ENCODE data around the gene CLDN6.

CLDN6 gene

DNA sequence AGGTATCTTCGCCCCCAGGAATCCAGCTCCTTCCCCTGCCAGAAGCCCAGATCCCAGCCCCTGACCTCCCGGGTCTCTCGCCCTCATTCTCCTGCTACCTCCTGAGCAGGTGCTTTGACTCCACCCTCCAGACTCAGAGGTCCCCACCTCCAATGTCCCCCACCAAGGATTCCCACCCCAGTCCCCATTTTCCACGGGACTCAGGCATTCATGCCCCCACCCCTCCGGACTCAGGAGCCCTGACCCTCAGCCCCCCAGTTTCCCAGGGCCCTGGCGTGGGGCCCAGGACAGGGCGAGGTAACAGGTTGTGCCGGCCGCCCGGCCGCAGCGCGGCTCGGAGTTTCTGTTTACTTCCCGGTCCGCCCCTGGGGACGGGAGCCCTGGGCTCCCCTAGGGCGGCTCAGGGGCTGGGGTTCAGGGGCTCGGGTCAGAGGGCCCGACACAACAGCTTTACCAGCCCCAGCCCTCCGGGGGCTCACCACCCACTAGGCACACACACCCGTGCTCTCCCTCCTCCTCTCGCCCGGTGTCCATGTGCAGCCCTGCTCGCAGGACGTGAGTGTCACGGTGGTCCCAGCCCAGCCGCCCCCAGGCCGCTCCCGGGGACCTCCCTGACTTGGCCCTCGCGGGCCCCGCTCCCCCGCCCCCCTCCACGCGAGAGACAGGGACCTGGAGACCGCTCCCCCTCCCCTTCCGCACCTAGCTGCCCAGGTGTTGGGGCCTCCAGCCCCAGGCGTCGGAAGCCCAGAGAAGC lies 18.2 kb upstream of the CLDN6 start:
- TF ChIP-seq, protein P1, sequence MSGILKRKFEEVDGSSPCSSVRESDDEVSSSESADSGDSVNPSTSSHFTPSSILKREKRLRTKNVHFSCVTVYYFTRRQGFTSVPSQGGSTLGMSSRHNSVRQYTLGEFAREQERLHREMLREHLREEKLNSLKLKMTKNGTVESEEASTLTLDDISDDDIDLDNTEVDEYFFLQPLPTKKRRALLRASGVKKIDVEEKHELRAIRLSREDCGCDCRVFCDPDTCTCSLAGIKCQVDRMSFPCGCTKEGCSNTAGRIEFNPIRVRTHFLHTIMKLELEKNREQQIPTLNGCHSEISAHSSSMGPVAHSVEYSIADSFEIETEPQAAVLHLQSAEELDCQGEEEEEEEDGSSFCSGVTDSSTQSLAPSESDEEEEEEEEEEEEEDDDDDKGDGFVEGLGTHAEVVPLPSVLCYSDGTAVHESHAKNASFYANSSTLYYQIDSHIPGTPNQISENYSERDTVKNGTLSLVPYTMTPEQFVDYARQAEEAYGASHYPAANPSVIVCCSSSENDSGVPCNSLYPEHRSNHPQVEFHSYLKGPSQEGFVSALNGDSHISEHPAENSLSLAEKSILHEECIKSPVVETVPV (CRISPR knock-in tag; IDR thresholded peaks at IDR 0.05), result no peak
- no peak for TF ChIP-seq ESRRG (CRISPR knock-in tag; IDR thresholded peaks at IDR 0.05)
- no peak for TF ChIP-seq RARB (CRISPR knock-in tag; IDR thresholded peaks at IDR 0.05)
- TF ChIP-seq ARNTL (CRISPR knock-in tag; IDR thresholded peaks at IDR 0.05; ENCODE audit: borderline replicate concordance, low read depth), result no peak
- TF ChIP-seq, protein P2, sequence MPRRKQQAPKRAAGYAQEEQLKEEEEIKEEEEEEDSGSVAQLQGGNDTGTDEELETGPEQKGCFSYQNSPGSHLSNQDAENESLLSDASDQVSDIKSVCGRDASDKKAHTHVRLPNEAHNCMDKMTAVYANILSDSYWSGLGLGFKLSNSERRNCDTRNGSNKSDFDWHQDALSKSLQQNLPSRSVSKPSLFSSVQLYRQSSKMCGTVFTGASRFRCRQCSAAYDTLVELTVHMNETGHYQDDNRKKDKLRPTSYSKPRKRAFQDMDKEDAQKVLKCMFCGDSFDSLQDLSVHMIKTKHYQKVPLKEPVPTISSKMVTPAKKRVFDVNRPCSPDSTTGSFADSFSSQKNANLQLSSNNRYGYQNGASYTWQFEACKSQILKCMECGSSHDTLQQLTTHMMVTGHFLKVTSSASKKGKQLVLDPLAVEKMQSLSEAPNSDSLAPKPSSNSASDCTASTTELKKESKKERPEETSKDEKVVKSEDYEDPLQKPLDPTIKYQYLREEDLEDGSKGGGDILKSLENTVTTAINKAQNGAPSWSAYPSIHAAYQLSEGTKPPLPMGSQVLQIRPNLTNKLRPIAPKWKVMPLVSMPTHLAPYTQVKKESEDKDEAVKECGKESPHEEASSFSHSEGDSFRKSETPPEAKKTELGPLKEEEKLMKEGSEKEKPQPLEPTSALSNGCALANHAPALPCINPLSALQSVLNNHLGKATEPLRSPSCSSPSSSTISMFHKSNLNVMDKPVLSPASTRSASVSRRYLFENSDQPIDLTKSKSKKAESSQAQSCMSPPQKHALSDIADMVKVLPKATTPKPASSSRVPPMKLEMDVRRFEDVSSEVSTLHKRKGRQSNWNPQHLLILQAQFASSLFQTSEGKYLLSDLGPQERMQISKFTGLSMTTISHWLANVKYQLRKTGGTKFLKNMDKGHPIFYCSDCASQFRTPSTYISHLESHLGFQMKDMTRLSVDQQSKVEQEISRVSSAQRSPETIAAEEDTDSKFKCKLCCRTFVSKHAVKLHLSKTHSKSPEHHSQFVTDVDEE (CRISPR knock-in tag; IDR thresholded peaks at IDR 0.05), result no peak
- TF ChIP-seq ZNF70 (CRISPR knock-in tag; IDR thresholded peaks at IDR 0.05), result no peak
- no peak for TF ChIP-seq ZFP30 (CRISPR knock-in tag; IDR thresholded peaks at IDR 0.05)
- no peak for TF ChIP-seq GLIS3 (CRISPR knock-in tag; IDR thresholded peaks at IDR 0.05)
- TF ChIP-seq CSDC2 (CRISPR knock-in tag; IDR thresholded peaks at IDR 0.05), result no peak
- no peak for TF ChIP-seq ZNF8 (CRISPR knock-in tag; IDR thresholded peaks at IDR 0.05)
- no peak for TF ChIP-seq TOX (CRISPR knock-in tag; IDR thresholded peaks at IDR 0.05; ENCODE audit: borderline replicate concordance)
- TF ChIP-seq, protein P3, sequence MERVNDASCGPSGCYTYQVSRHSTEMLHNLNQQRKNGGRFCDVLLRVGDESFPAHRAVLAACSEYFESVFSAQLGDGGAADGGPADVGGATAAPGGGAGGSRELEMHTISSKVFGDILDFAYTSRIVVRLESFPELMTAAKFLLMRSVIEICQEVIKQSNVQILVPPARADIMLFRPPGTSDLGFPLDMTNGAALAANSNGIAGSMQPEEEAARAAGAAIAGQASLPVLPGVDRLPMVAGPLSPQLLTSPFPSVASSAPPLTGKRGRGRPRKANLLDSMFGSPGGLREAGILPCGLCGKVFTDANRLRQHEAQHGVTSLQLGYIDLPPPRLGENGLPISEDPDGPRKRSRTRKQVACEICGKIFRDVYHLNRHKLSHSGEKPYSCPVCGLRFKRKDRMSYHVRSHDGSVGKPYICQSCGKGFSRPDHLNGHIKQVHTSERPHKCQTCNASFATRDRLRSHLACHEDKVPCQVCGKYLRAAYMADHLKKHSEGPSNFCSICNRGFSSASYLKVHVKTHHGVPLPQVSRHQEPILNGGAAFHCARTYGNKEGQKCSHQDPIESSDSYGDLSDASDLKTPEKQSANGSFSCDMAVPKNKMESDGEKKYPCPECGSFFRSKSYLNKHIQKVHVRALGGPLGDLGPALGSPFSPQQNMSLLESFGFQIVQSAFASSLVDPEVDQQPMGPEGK (CRISPR knock-in tag; IDR thresholded peaks at IDR 0.05; ENCODE audit: borderline replicate concordance), result no peak
- ATAC-seq, result peak; percentile 4; the same call in 1 of the 3 replicates

- TF ChIP-seq TCF4 (CRISPR knock-in tag; IDR thresholded peaks at IDR 0.05; ENCODE audit: borderline replicate concordance) (no peak), ZFP30 (CRISPR knock-in tag; IDR thresholded peaks at IDR 0.05) (no peak), GLIS3 (CRISPR knock-in tag; IDR thresholded peaks at IDR 0.05) (no peak), OSR1 (CRISPR knock-in tag; IDR thresholded peaks at IDR 0.05) (no peak), BACH2 (CRISPR knock-in tag; IDR thresholded peaks at IDR 0.05; ENCODE audit: borderline replicate concordance) (no peak), ESRRG (CRISPR knock-in tag; IDR thresholded peaks at IDR 0.05) (no peak), ZC3H10 (CRISPR knock-in tag; IDR thresholded peaks at IDR 0.05) (no peak)
- ATAC-seq, result no peak
Observed at GRCh38 chr16:3035289-3035971, 17.4 kb upstream of the CLDN6 start.

- TF ChIP-seq CSDC2 (CRISPR knock-in tag; IDR thresholded peaks at IDR 0.05) (no peak), RARB (CRISPR knock-in tag; IDR thresholded peaks at IDR 0.05) (no peak), ZFP3 (CRISPR knock-in tag; IDR thresholded peaks at IDR 0.05) (no peak), SNAI2 (CRISPR knock-in tag; IDR thresholded peaks at IDR 0.05) (no peak), GLIS3 (CRISPR knock-in tag; IDR thresholded peaks at IDR 0.05) (no peak), ZNF8 (CRISPR knock-in tag; IDR thresholded peaks at IDR 0.05) (no peak), BACH2 (CRISPR knock-in tag; IDR thresholded peaks at IDR 0.05; ENCODE audit: borderline replicate concordance) (no peak), CREB5 (CRISPR knock-in tag; IDR thresholded peaks at IDR 0.05; ENCODE audit: low read depth) (no peak), PPARA (CRISPR knock-in tag; IDR thresholded peaks at IDR 0.05; ENCODE audit: borderline replicate concordance) (no peak), TOX (CRISPR knock-in tag; IDR thresholded peaks at IDR 0.05; ENCODE audit: borderline replicate concordance) (no peak), ISL1 (CRISPR knock-in tag; IDR thresholded peaks at IDR 0.05) (no peak), ZNF70 (CRISPR knock-in tag; IDR thresholded peaks at IDR 0.05) (no peak), ZC3H10 (CRISPR knock-in tag; IDR thresholded peaks at IDR 0.05) (no peak)
- TF ChIP-seq, protein P2 (CRISPR knock-in tag; IDR thresholded peaks at IDR 0.05), result no peak
- TF ChIP-seq, protein P3 (CRISPR knock-in tag; IDR thresholded peaks at IDR 0.05; ENCODE audit: borderline replicate concordance), result no peak
- ATAC-seq, result no peak
Observed at GRCh38 chr16:3032624-3033023, 14.6 kb upstream of the CLDN6 start.
